K562 (cell line): ENCODE results near the gene MAPK1IP1L. TPM values are rescaled to one million over a fixed set of nuclear protein-coding genes. Genes with fewer than 3 reads are reported as not detected.

ENCODE experiments used
- E4F1 ChIP-seq: fragments of 250-450 bp; sonication (Bioruptor Pico); IDR thresholded peaks from 2 replicates; pipeline ENCODE4 v1.5.0; 2021; ENCODE audit warnings: mild to moderate bottlenecking, borderline replicate concordance
- ELF1 ChIP-seq: fragments of 200-800 bp; sonication (Bioruptor generic); IDR thresholded peaks from 2 replicates; pipeline ENCODE4 v1.6.1; 2016; ENCODE audit warnings: missing genetic modification characterization, missing compliant biosample characterization
- HDAC1 ChIP-seq, 2 experiments: fragments of 450-650 bp; IDR thresholded peaks; 2 replicates each; pipeline ENCODE4 v1.6.1; 2016 to 2017; ENCODE audit warnings: inconsistent platforms in 1 of 2, mild to moderate bottlenecking in 1 of 2, moderate library complexity in 1 of 2
- HMBOX1 ChIP-seq: sonication (generic); IDR thresholded peaks from 2 replicates; pipeline ENCODE4 v1.6.1; 2016
- IRF9 ChIP-seq: fragments of 450-650 bp; IDR thresholded peaks from 2 replicates; pipeline ENCODE4 v1.6.1; 2016; ENCODE audit warnings: missing biosample characterization, missing genetic modification characterization
- MEF2D ChIP-seq: conservative IDR thresholded peaks from 2 replicates; pipeline ENCODE4 v1.6.1; 2016; ENCODE audit warnings: low read depth, missing genetic modification characterization, missing compliant biosample characterization
- MNT ChIP-seq, 2 experiments: fragments of 450-650 bp; conservative IDR thresholded peaks; 2 replicates each; pipeline ENCODE4 v1.6.1; 2017; ENCODE audit warnings: mild to moderate bottlenecking in 2 of 2, moderate library complexity in 2 of 2
- MTF1 ChIP-seq: fragments of 250-450 bp; sonication (Bioruptor Pico); IDR thresholded peaks from 2 replicates; pipeline ENCODE4 v1.9.0; 2021; ENCODE audit warnings: moderate library complexity, mild to moderate bottlenecking, inconsistent platforms, borderline replicate concordance
- NFYB ChIP-seq: IDR thresholded peaks from 2 replicates; pipeline ENCODE4 v1.6.1; 2011; ENCODE audit warnings: mild to moderate bottlenecking, moderate library complexity; ENCODE audit not compliant: insufficient read length; ENCODE audit errors: extremely low read depth
- POLR2A ChIP-seq: fragments of 450-650 bp; conservative IDR thresholded peaks from 2 replicates; pipeline ENCODE4 v1.6.1; 2016
- TAF1 ChIP-seq: IDR thresholded peaks from 2 replicates; pipeline ENCODE4 v1.6.1; 2011; ENCODE audit warnings: mild to moderate bottlenecking, low read length, moderate library complexity; ENCODE audit not compliant: insufficient read depth, control insufficient read depth, severe bottlenecking; ENCODE audit errors: extremely low read depth
- TEAD1 ChIP-seq, 2 experiments: fragments of 450-650 bp in 1 of 2; sonication (generic) in 1 of 2; formaldehyde crosslinking; IDR thresholded peaks; 2 replicates each; pipeline versions ENCODE4 v1.4.0 to v1.8.0; 2020 to 2022; ENCODE audit warnings: mild to moderate bottlenecking in 2 of 2, missing genetic modification reagents in 1 of 2
- ZNF140 ChIP-seq: fragments of 250-450 bp; sonication (Bioruptor Pico); IDR thresholded peaks from 2 replicates; pipeline ENCODE4 v1.8.0; 2021; ENCODE audit warnings: moderate library complexity, mild to moderate bottlenecking, inconsistent platforms
- ZNF311 ChIP-seq: fragments of 250-450 bp; sonication (Bioruptor Pico); IDR thresholded peaks from 2 replicates; pipeline ENCODE4 v1.4.0; 2020; ENCODE audit warnings: mild to moderate bottlenecking, moderate library complexity
- ZNF436 ChIP-seq: fragments of 250-450, 450-650 bp; sonication (Bioruptor Pico); formaldehyde crosslinking; IDR thresholded peaks from 2 replicates; pipeline ENCODE4 v1.7.0; 2020; ENCODE audit warnings: mild to moderate bottlenecking
- ZNF511 ChIP-seq: sonication (generic); formaldehyde crosslinking; IDR thresholded peaks from 2 replicates; pipeline ENCODE4 v1.8.0; 2022; ENCODE audit warnings: mild to moderate bottlenecking, missing genetic modification reagents
- ZNF695 ChIP-seq: fragments of 450-650 bp; formaldehyde crosslinking; IDR thresholded peaks from 2 replicates; pipeline ENCODE4 v1.4.0; 2020; ENCODE audit warnings: mild to moderate bottlenecking, moderate library complexity
- ZNF740 ChIP-seq, 3 experiments: fragments of 200-800 bp in 1 of 3; sonication (Bioruptor generic) in 1 of 3; sonication (generic) in 1 of 3; formaldehyde crosslinking in 1 of 3; IDR thresholded peaks; 2 replicates each; pipeline versions ENCODE4 v1.6.1 to v1.8.0; 2016 to 2022; ENCODE audit warnings: mild to moderate bottlenecking in 2 of 3, missing compliant biosample characterization in 2 of 3, missing genetic modification characterization in 2 of 3, missing genetic modification reagents in 1 of 3
- polyA plus RNA-seq, 8 experiments: library from polyadenylated mRNA; depleted of rRNA in 4 of 8; stranded (reverse) in 5 of 8; unstranded in 3 of 8; fragments of >200 nt; fragmentation: Nextera tagmentation in 2 of 8; fragmentation: Illumina TruSeq in 1 of 8; extraction: Ambion mirVana in 2 of 8; extraction: Trizol in 1 of 8; gene quantifications; 2 replicates each; pipeline versions ENCODE4 v1.2.1 to v1.2.3, GENCODE V29; 2011 to 2014; ENCODE audit warnings: inconsistent platforms in 1 of 8, missing spikeins in 1 of 8
- total RNA-seq, 7 experiments: library from RNA; depleted of rRNA in 6 of 7; stranded (reverse); fragments of >200 nt in 6 of 7; fragmentation: Illumina TruSeq in 2 of 7; extraction: Trizol in 2 of 7; gene quantifications; 2 replicates each; pipeline versions ENCODE4 v1.2.1 to v1.2.3, GENCODE V29; 2011 to 2021; ENCODE audit warnings: low replicate concordance in 1 of 7

Gene MAPK1IP1L
- total and polyA plus RNA-seq, 9 of the 15 experiments (the other 6 are each of a cell fraction or from before 2014, with no cell fraction given): 32.7 to 99.4 (median 49.8) TPM

- TF ChIP-seq ZNF740 (CRISPR knock-in tag; IDR thresholded peaks at IDR 0.05): no peak
- no peak for TF ChIP-seq ZNF740 (tag; IDR thresholded peaks at IDR 0.05)
- no peak for TF ChIP-seq ZNF695 (CRISPR knock-in tag)
- TF ChIP-seq IRF9 (tag): no peak
- TF ChIP-seq HDAC1 (IDR thresholded peaks at IDR 0.05): peak in 1 of 2 experiments; percentile 93; a peak in 2 of 4 replicates
- peak; percentile 95 for TF ChIP-seq ELF1
- no peak for TF ChIP-seq ZNF311 (CRISPR knock-in tag)
- no peak for TF ChIP-seq HMBOX1
- TF ChIP-seq MNT (conservative IDR thresholded peaks at IDR 0.05): peak; percentile 95 to 97
- TF ChIP-seq MTF1 (CRISPR knock-in tag): no peak
- TF ChIP-seq ZNF140 (CRISPR knock-in tag): no peak
- TF ChIP-seq ZNF436 (CRISPR knock-in tag): no peak
- TF ChIP-seq TAF1: peak; percentile 84
- TF ChIP-seq NFYB: no peak
- TF ChIP-seq MEF2D: no peak
- peak; percentile 91 for TF ChIP-seq POLR2A
- TF ChIP-seq TEAD1 (CRISPR knock-in tag; IDR thresholded peaks at IDR 0.05): no peak
- no peak for TF ChIP-seq ZNF511 (CRISPR knock-in tag)
- TF ChIP-seq E4F1: no peak
These were observed 24.5 kb upstream of the MAPK1IP1L start, which contains the start of the genes SOCS4 and WDHD1 (continued) for GRCh38 chr14:55026793-55027561.
